Measurements from ENCODE around the gene COL5A1.

- no peak for TF ChIP-seq CTCF (IDR thresholded peaks at IDR 0.05)
- no peak for TF ChIP-seq POLR2A (IDR thresholded peaks at IDR 0.05)
Measured at GRCh38 chr9:134716067-134716466, 74.5 kb downstream of the COL5A1 start.

All from heart left ventricle (tissue), 13 donors.